Keratinocyte (primary cell): ENCODE measurements around the gene HMGN4. TPM values are rescaled to one million over a fixed set of nuclear protein-coding genes. Genes with fewer than 3 reads are reported as not detected.

Experiments used
- DNase-seq: peaks from one replicate; pipeline ENCODE4 v3.0.0-alpha.2; 2011; ENCODE audit warnings: low read depth, missing footprints, low spot score
- FAIRE-seq: peaks from 2 replicates; lab custom pipeline; 2011; peaks lifted over from hg19 to GRCh38; lab: Jason Lieb, UNC
- H2AFZ ChIP-seq: 2 replicates; pipeline ENCODE4 v1.6.0; 2012; ENCODE audit warnings: low read length, control low read depth, inconsistent platforms; ENCODE audit not compliant: control insufficient read depth
- H3K27ac ChIP-seq: 2 replicates; pipeline ENCODE4 v1.5.1; 2011; ENCODE audit warnings: low read length; ENCODE audit not compliant: control insufficient read depth, insufficient read depth
- H3K27me3 ChIP-seq: 3 replicates; pipeline ENCODE4 v1.6.0; 2011; ENCODE audit warnings: low read length; ENCODE audit not compliant: control insufficient read depth, insufficient read depth; ENCODE audit errors: extremely low read depth
- H3K36me3 ChIP-seq, 2 experiments: 2 replicates in 1 of 2; 3 replicates in 1 of 2; pipeline ENCODE4 v1.5.1; 2011; ENCODE audit warnings: low read length in 2 of 2, mild to moderate bottlenecking in 1 of 2; ENCODE audit not compliant: control insufficient read depth in 2 of 2, insufficient read depth in 2 of 2; ENCODE audit errors: extremely low read depth in 1 of 2
- H3K4me1 ChIP-seq: 3 replicates; pipeline ENCODE4 v1.5.1; 2011; ENCODE audit warnings: low read length; ENCODE audit not compliant: control insufficient read depth, insufficient read depth; ENCODE audit errors: extremely low read depth
- H3K4me2 ChIP-seq: 3 replicates; pipeline ENCODE4 v1.6.0; 2011; ENCODE audit warnings: low read depth, low read length; ENCODE audit not compliant: control insufficient read depth, insufficient read depth; ENCODE audit errors: extremely low read depth
- H3K4me3 ChIP-seq, 3 experiments: fragments of 200-600 bp in 1 of 3; sonication (generic) in 1 of 3; 2 replicates in 2 of 3; 3 replicates in 1 of 3; pipeline ENCODE4 v1.5.1; 2011 to 2016; ENCODE audit warnings: low read length in 3 of 3, mild to moderate bottlenecking in 3 of 3, control low read depth in 2 of 3, inconsistent platforms in 1 of 3, low read depth in 1 of 3, mixed read lengths in 1 of 3, mixed run types in 1 of 3, moderate library complexity in 1 of 3; ENCODE audit not compliant: control insufficient read depth in 2 of 3, insufficient read depth in 2 of 3; ENCODE audit errors: extremely low read depth in 1 of 3
- H3K79me2 ChIP-seq: 2 replicates; pipeline ENCODE4 v1.6.0; 2012; ENCODE audit warnings: low read length; ENCODE audit not compliant: control insufficient read depth, insufficient read depth
- H3K9ac ChIP-seq: 3 replicates; pipeline ENCODE4 v1.6.0; 2011; ENCODE audit warnings: low read length; ENCODE audit not compliant: control insufficient read depth, insufficient read depth; ENCODE audit errors: extremely low read depth
- H3K9me1 ChIP-seq: 3 replicates; pipeline ENCODE4 v1.6.0; 2011; ENCODE audit warnings: low read length; ENCODE audit not compliant: control insufficient read depth, insufficient read depth; ENCODE audit errors: extremely low read depth
- H3K9me3 ChIP-seq: 2 replicates; pipeline ENCODE4 v1.5.1; 2012; ENCODE audit warnings: low read depth, low read length; ENCODE audit not compliant: control insufficient read depth
- H4K20me1 ChIP-seq: 3 replicates; pipeline ENCODE4 v1.6.0; 2011; ENCODE audit warnings: low read length; ENCODE audit not compliant: control insufficient read depth, insufficient read depth; ENCODE audit errors: extremely low read depth
- CTCF ChIP-seq, 3 experiments: IDR thresholded peaks in 1 of 3; conservative IDR thresholded peaks in 1 of 3; optimal IDR thresholded peaks in 1 of 3; 2 replicates in 2 of 3; 3 replicates in 1 of 3; pipeline versions ENCODE3 to v1.5.1; 2011; ENCODE audit warnings: low read length in 3 of 3, mild to moderate bottlenecking in 3 of 3, moderate library complexity in 2 of 3, control low read depth in 1 of 3, inconsistent platforms in 1 of 3; ENCODE audit not compliant: insufficient read depth in 2 of 3; ENCODE audit errors: extremely low read depth in 1 of 3
- EZH2 ChIP-seq: IDR thresholded peaks from one replicate; pipeline ENCODE4 v1.6.1; 2012; ENCODE audit warnings: inconsistent platforms, mild to moderate bottlenecking, low read length, moderate library complexity
- dilution Hi-C: fragments of 300-500 bp; cut with MboI; formaldehyde crosslinking; loops from one replicate; pipeline ENCODE4 v1.7.0; 2020; ENCODE audit warnings: low sequenced_read_pairs; ENCODE audit not compliant: extremely low pct_ligation_motif_present
- polyA plus RNA-seq, 5 experiments: library from polyadenylated mRNA; depleted of rRNA in 3 of 5; stranded (reverse) in 3 of 5; stranded (forward) in 1 of 5; unstranded in 1 of 5; fragments of >200 nt; gene quantifications; 1 replicate in 1 of 5; 2 replicates in 3 of 5; 3 replicates in 1 of 5; pipeline versions ENCODE4 v1.2.1 to v1.2.3, GENCODE V29; 2011 to 2012; ENCODE audit warnings: missing spikeins in 2 of 5, low read depth in 1 of 5, low replicate concordance in 1 of 5

Gene HMGN4
- polyA plus RNA-seq, 1 donor (not counting 4 experiments of a cell fraction or from before 2014, with no cell fraction given), result 62.6 TPM

GRCh38 chr6:26541579-26541978, 3.4 kb downstream of the HMGN4 start:
- no peaks in the 10 kb centered on the region for H3K9me3 ChIP-seq
- no peaks in the 10 kb centered on the region for H3K27me3 ChIP-seq
- DNase-seq (no peak), FAIRE-seq (no peak)
- H4K20me1 ChIP-seq, result no peaks in the 10 kb centered on the region
- H3K9me1 ChIP-seq, result no peaks in the 10 kb centered on the region
- H3K9ac ChIP-seq, result no peak overlapping the region
- H3K79me2 ChIP-seq, result peaks cover 39% of the 10 kb centered on the region
- H3K4me2 ChIP-seq, result no peak overlapping the region
- no peak for TF ChIP-seq EZH2
- no peak for TF ChIP-seq CTCF (optimal IDR thresholded peaks at IDR 0.05 in 1 of 3, IDR thresholded peaks at IDR 0.05 in 1 of 3, conservative IDR thresholded peaks at IDR 0.05 in 1 of 3; ENCODE audit: extremely low read depth in 1 of 3, insufficient read depth in 2 of 3, low read length in 3 of 3)
- H3K27ac ChIP-seq, result no peak overlapping the region
- H3K4me3 ChIP-seq, result no peak overlapping the region
- no peak overlapping the region for H2AFZ ChIP-seq
- peaks cover 4 to 10% of the 10 kb centered on the region in 2 experiments for H3K36me3 ChIP-seq
- dilution Hi-C loops, result loop anchor here (25.0 kb wide), 1 partner anchor 204 kb away; no protein-coding TSS in a partner anchor
- H3K4me1 ChIP-seq, result peaks cover 12% of the 10 kb centered on the region

GRCh38 chr6:26543953-26544352, 5.8 kb downstream of the HMGN4 start:
- Histone ChIP-seq H3K27me3 (no peaks in the 10 kb centered on the region), H4K20me1 (no peaks in the 10 kb centered on the region), H2AFZ (no peak overlapping the region), H3K4me3 (no peak overlapping the region), H3K9me1 (no peaks in the 10 kb centered on the region), H3K9me3 (no peaks in the 10 kb centered on the region), H3K27ac (no peak overlapping the region), H3K9ac (no peak overlapping the region), H3K4me2 (no peak overlapping the region), H3K36me3 (peaks cover 4 to 10% of the 10 kb centered on the region in 2 experiments), H3K4me1 (peaks cover 7% of the 10 kb centered on the region), H3K79me2 (peaks cover 34% of the 10 kb centered on the region)
- TF ChIP-seq CTCF (optimal IDR thresholded peaks at IDR 0.05 in 1 of 3, IDR thresholded peaks at IDR 0.05 in 1 of 3, conservative IDR thresholded peaks at IDR 0.05 in 1 of 3; ENCODE audit: extremely low read depth in 1 of 3, insufficient read depth in 2 of 3, low read length in 3 of 3), result peak; percentile 3 to 47 (median 37)
- no peak for TF ChIP-seq EZH2
- no peak for DNase-seq
- FAIRE-seq, result no peak
- dilution Hi-C loops, result loop anchor here (25.0 kb wide), 1 partner anchor 207 kb away; no protein-coding TSS in a partner anchor
